ENCODE measurements around the gene HARS2.
A peak's percentile ranks its signal among the peaks of the same experiment; 100 is the strongest.

Gene HARS2

GRCh38 chr5:140673187-140673976 lies 17.9 kb upstream of the HARS2 start, which contains the start of gene DND1:
TSS of gene DND1 (minus strand) at chr5:140673576. CDS start at chr5:140673542, 34 bp downstream.
- no peak for TF ChIP-seq CTCF (IDR thresholded peaks at IDR 0.05; ENCODE audit: insufficient read depth, low read length, poor library complexity, severe bottlenecking)
- Histone ChIP-seq H3K36me3 (ENCODE audit: control insufficient read depth, insufficient read depth, low read length) (peaks cover 47% of the 10 kb centered on the region), H3K27me3 (replicated peaks; ENCODE audit: control insufficient read depth, insufficient read depth, low read length) (no peaks in the 10 kb centered on the region), H3K4me3 (replicated peaks; ENCODE audit: low read depth, low read length) (no peak within 1 kb of the TSS)
- DNase-seq (ENCODE audit: extremely low read depth, insufficient read length), result peak; percentile 19

GRCh38 chr5:140674211-140674610 lies 17.0 kb upstream of the HARS2 start:
- H3K4me3 ChIP-seq (replicated peaks; ENCODE audit: low read depth, low read length), result no peak overlapping the region
- no peaks in the 10 kb centered on the region for H3K27me3 ChIP-seq (replicated peaks; ENCODE audit: control insufficient read depth, insufficient read depth, low read length)
- H3K36me3 ChIP-seq (ENCODE audit: control insufficient read depth, insufficient read depth, low read length), result peaks cover 44% of the 10 kb centered on the region
- no peak for DNase-seq (ENCODE audit: extremely low read depth, insufficient read length)
- TF ChIP-seq CTCF (IDR thresholded peaks at IDR 0.05; ENCODE audit: insufficient read depth, low read length, poor library complexity, severe bottlenecking), result no peak

- H3K36me3 ChIP-seq (ENCODE audit: control insufficient read depth, insufficient read depth, low read length), result peaks cover 41% of the 10 kb centered on the region
- no peak for DNase-seq (ENCODE audit: extremely low read depth, insufficient read length)
- no peak for TF ChIP-seq CTCF (IDR thresholded peaks at IDR 0.05; ENCODE audit: insufficient read depth, low read length, poor library complexity, severe bottlenecking)
- no peaks in the 10 kb centered on the region for H3K27me3 ChIP-seq (replicated peaks; ENCODE audit: control insufficient read depth, insufficient read depth, low read length)
- no peak overlapping the region for H3K4me3 ChIP-seq (replicated peaks; ENCODE audit: low read depth, low read length)
Measured at GRCh38 chr5:140674629-140675028, 16.6 kb upstream of the HARS2 start.

- DNase-seq (ENCODE audit: extremely low read depth, insufficient read length), result no peak
- TF ChIP-seq CTCF (IDR thresholded peaks at IDR 0.05; ENCODE audit: insufficient read depth, low read length, poor library complexity, severe bottlenecking), result no peak
- Histone ChIP-seq H3K4me3 (replicated peaks; ENCODE audit: low read depth, low read length) (no peak overlapping the region), H3K27me3 (replicated peaks; ENCODE audit: control insufficient read depth, insufficient read depth, low read length) (no peaks in the 10 kb centered on the region), H3K36me3 (ENCODE audit: control insufficient read depth, insufficient read depth, low read length) (peaks cover 39% of the 10 kb centered on the region)
Measured at GRCh38 chr5:140677947-140678346, 13.3 kb upstream of the HARS2 start.

- Histone ChIP-seq H3K4me3 (replicated peaks; ENCODE audit: low read depth, low read length) (no peak overlapping the region), H3K27me3 (replicated peaks; ENCODE audit: control insufficient read depth, insufficient read depth, low read length) (no peaks in the 10 kb centered on the region), H3K36me3 (ENCODE audit: control insufficient read depth, insufficient read depth, low read length) (peaks cover 31% of the 10 kb centered on the region)
- no peak for TF ChIP-seq CTCF (IDR thresholded peaks at IDR 0.05; ENCODE audit: insufficient read depth, low read length, poor library complexity, severe bottlenecking)
- DNase-seq (ENCODE audit: extremely low read depth, insufficient read length), result no peak
Measured at GRCh38 chr5:140678993-140679392, 12.3 kb upstream of the HARS2 start.

All from GM06990 (cell line).